Activated CD4-positive, alpha-beta T cell treated with anti-CD3 and anti-CD28 coated beads, Interleukin-2, Interleukin-4, amounts not matched to agents 100 ng/mL and 50 ng/mL, durations not matched to agents 16 hours and 8 hours (primary cell): ENCODE data around the gene SNN.
A peak's percentile ranks its signal among the peaks of the same experiment; 100 is the strongest.

Experiments used
- DNase-seq: peaks from one replicate; pipeline ENCODE4 v3.0.0-alpha.2; 2020; ENCODE audit warnings: low spot score

SNN gene

DNA sequence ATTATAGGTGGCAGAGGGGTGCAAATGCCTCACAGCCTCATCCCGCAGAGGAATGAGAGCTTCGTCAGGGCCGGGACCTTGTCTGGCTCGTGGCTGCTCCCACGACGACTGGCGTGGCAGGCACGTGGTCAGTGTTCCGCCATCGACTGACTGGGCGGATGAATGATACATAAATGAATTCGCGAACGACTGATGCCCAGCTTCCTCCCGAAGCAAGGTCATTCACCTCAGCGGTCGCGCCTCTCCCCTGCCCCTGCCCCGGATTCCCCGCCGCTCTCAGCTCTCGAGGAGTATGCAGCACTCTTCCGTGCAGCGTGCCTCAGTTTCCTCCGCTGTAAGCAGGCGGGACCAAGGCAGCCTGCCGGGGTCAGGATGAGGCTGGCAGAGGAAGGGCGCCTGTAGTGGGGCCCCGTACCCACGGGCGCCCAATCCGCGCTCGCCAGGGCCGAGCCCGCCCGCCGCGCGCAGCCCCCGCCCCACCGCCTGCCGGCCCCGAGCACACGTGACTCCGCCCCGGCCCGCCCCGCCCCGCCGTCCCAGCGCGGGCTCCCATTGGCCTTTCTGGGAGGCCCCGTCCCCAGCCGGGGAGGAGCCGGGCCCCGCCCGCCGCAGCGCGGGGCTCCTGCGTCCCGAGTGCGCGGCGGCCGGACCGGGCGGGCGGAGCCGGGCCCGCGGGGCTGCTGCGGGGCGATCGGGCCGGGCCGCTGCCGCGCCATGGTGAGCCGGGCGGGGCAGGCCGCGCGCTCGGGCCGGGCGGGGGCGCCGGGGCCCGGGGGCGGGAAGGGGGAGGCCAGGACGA is at the start of gene SNN:
SNN (plus strand) TSS at position 632 of the 799 bp plus-strand sequence. CDS start 7,605 bp downstream, outside the sequence.
- peak; percentile 89 for DNase-seq

DNA sequence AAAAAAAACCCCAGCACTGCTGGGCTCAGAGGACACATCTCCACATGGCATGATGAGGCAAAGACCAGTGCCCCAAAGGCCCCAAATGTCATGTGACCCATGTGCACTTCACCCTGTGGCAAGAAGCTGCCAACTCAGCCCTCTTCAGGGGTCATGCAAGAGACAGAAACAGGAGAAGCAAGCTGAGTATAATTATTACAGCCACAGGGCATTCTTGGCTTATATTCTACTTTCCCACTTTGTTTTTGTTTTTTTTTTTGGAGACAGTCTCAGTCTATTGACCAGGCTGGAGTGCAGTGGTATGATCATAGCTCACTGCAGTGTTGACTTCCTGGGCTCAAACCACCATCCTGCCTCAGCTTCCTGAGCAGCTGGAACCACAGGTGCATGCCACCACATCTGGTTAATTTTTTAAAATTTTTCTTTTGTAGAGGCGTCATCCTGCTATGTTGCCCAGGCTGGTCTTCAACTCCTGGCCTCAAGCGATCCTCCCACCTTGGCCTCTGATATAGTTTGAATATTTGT is 48.9 kb upstream of the SNN start:
- peak; percentile 45 for DNase-seq

GRCh38 chr16:11620243-11621003 is 47.8 kb upstream of the SNN start:
- no peak for DNase-seq

DNA sequence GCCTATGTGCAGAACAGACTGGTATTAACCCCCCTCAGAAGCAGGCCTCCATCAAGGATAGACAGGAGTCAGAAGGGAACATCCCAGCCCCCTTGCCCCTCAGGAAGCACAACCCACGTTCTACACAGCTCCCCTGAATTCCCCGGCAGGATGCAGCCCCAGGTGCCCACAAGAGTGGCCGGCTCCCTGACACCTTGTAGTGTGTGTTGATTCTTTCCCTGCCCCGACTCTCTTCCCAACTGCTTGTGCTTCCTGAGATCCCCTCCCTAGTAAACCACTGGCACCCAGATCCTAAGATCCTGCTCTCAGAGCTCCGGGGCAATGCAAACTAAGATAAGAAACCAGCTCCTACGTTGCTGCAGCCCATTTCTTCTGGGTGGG is 46.7 kb upstream of the SNN start:
- no peak for DNase-seq

DNA sequence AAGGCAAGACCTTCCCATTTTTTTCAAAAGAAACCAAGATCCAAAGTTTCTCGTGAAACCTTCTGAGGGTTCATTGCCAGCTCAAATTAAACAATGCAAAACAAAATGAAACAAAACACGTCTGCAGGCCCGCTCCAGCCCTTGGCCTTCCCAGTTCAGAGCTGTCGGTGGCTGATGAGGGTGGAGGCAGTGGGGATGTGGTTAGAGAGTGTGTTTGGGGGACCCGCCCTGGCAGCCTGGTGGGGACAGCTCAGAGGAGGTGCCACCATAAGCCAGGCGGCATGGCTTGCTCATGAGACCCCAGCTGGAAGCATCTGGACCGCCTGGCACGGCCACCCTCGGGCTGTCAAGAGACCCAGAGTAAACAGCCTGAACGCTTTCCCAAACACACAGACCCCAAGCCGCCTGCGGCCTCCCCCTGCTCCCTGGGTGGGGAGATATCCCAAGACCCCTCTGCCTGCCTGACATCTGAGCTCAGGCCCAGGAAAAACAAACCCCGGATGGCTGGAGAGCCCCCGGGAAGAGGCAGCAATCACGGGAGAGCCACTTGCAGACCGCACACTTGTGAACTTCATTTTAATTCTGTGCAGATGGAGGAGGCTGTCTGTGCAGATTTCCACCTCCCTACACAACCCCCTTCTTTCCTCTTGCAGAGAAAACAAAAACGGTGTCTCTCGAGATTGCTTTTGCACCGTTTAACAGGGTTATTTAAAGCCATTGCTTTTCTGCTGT is 46.2 kb upstream of the SNN start:
- DNase-seq: no peak

- DNase-seq: no peak
Observed at GRCh38 chr16:11624205-11624604, 44.0 kb upstream of the SNN start.

GRCh38 chr16:11624636-11625607 is 43.3 kb upstream of the SNN start:
- no peak for DNase-seq

DNA sequence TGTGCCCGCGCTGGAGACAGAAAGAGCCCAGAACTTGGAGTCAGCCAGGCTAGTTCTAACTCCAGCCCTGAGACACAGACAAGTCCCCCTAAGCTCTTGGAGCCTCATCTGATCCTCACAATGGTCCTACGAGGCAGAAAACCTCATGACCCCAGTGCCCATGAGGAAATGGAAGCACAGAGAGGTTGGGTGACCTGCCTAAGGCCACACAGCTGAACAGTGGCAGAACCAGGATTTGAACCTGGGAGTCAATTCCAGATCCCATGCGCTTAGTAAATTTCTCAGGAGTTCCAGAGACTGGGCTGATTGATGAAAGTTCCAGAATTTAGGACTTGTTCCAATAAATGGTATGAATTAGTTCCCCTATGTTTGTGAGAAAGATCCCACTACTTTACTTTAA is 42.5 kb upstream of the SNN start:
- DNase-seq: no peak

DNA sequence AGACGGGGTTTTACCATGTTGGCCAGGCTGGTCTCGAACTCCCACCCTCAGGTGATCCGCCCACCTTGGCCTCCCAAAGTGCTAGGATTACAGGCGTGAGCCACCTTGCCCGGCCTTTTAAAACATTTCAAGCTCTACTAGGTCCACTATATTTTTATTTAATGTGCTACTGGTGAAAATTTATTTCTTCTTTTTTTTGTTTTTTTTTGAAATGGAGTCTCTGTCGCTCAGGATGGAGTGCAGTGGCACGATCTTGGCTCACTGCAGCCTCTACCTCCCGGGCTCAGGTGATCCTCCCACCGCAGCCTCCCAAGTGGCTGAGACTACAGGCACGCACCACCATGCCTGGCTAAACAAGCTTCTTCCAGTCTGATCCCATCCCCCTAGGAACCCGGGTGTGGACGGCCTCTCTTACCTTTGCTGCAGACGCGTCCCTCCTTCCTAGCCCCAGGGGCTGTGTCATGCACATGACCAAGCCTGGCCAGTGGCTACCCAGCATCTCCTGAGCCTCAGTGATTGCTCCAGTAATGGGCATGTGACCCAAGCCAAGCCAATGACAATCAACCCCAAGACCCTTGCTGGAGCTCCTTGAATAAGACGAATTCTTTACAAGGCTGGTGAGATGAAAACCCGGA is 41.5 kb upstream of the SNN start:
- no peak for DNase-seq

- no peak for DNase-seq
Observed at GRCh38 chr16:11627292-11627663, 41.0 kb upstream of the SNN start.

DNA sequence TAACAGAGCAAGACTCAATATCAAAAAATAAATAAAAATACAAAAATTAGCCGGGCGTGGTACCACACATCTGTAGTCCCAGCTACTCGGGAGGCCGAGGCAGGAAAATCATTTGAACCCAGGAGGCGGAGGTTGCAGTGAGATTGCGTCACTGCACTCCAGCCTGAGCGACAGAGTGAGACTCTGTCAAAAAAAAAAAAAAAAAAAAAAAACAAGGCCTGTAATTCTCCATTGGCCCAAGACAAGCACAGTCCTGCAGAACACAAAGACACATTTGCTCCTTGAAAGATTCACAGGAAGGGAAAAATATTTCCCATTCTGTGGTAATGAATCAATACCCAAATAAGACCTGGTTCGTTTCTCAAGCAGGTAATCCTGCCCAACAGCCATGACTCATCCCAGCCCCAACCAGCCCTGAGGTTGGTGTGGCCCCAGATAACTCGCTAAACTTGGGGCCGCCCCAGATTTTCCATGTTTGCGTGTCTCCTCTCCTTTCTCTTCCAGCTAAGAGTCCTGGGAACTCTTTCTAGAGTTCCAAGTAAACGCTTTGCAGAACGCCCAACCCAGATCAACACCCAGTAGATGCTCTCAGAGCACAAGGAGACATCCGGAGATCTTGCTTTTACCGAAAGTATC is 40.3 kb upstream of the SNN start:
- DNase-seq: no peak

DNA sequence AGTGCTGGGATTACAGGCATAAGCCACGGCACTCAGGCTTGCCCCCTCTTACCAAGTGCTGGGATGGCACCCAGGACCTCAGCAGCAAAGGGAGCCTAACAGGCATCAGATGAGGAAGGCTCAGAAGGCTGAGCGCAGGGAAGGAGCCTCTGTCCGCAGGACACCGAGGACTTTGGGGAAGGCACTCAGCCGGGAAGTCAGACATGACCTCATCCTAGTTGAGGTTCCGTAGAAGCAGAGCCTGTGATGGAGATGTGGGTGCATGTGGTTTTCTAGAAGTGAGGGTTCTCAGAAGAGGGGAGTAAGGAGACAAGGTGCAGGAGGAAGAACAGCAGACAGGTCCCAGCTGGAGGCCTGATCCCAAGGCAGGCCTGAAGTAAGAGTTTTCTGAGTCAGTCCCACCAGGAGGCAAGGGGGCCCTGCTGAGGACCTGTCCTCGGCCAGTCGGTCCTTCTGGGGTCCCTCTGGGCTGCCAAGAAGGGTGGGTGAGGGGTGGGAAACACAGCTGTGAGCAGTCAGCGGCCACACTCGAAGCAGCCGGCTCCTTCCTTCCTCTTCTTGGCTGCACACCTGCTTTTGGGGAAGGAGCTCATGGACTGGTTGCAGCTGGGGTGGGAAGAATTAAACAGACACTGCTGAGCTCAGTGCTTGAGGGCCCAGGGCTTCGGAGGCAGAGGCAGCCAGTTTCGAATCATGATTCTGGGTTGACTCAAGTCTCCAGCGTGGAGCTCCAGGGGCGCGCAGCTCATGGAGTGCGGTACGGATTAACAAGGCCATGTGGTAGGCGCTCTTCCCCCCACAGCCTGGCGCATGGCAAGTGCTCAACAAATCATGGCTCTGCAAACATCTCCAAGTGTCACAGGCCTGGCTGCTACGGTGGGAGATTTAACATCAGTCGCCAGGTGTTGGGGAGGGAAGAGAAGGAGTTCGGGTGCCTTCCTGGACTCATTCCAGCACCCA is 38.9 kb upstream of the SNN start:
- no peak for DNase-seq

DNA sequence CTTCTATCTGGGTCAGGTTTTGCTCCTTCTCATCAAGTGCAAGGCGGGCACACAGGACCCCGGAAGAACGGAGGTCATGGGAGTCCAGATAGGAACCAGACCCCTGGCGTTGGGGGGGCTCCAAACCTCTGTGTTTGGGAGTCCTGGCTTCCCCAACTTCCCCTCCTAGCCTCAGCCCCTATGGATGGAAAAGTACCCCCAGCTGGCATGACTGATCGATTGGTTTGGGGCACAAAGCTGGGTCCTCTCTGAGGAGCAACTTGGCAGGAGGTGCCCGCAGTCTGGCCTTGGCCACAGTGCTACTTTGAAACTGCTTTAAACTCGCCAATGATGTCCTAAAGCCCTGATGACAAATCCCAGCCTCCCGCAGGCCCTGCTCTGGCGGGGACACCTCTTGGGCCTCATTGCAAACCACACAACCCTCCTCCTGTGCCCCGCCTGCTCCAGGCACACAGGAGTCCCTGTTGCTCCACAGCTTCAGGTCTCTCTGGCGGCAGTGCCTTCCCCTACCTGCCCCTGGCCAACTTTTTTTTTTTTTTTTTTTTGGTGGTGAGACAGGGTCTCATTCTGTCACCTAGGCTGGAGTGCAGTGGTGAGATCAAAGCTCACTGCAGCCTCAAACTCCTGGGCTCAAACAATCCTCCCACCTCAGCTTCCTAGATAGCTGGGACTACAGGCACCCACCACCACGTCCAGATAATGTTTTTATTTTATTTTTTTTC is 38.0 kb upstream of the SNN start:
- DNase-seq: no peak

DNA sequence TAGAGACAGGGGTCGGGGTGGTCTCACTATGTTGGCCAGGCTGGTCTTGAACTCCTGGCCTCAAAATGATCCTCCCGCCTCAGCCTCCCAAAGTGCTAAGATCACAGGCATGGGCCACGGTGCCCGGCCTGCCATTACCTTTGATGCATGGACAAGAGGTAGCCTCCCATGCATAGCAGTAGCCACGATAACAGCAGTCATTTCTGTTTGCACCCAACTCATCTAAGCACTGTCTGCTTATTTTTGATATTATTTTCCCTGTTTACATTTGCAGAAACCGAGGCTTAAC is 37.5 kb upstream of the SNN start:
- no peak for DNase-seq

GRCh38 chr16:11631214-11631613 is 37.0 kb upstream of the SNN start:
- no peak for DNase-seq

DNA sequence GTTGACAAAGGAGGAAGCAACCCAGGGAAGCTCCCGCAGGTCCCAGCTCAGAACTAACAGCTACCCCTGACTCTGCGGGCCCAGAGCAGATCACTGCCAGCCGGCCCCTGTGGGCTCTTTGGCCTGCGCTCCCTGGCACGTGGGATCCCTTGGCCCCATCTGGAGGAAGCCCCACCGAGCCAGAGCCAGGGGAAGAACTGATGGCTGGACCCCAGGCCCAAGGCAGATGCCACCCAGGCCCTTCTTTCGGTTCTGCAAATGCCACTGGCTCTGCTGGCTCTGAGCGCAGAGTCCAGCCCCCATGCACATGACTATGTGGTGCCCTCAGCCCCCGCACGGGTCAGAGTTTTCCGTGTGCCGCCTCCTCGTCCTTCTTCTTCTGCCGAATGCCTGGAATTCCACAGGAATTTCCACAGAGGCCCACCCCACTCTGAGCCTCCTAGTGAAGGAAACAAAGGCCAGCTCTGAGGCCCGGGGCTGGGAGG is 35.8 kb upstream of the SNN start:
- no peak for DNase-seq

- DNase-seq: no peak
Observed at GRCh38 chr16:11633113-11633512, 35.1 kb upstream of the SNN start.

DNA sequence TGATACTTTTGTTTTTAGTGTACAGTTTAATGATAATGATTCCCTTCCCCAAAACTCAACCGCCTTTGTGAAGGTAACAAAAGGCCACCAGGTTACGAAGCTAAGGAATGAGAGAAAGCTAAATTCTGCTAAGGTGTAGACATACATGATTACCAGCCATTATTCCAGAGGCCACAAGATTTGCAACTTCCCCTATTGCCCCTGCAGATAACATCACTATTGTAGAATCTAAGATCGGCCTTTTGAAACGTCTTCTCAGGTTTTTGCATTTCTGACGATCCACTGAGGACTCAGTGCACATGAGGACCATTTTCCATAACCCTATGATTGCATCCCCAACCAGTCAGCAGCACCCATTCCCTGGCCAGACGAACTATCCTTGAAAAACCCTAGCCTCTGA is 33.9 kb upstream of the SNN start:
- DNase-seq: no peak
